ENCODE results near the gene ST3GAL4.

The ST3GAL4 gene

DNA sequence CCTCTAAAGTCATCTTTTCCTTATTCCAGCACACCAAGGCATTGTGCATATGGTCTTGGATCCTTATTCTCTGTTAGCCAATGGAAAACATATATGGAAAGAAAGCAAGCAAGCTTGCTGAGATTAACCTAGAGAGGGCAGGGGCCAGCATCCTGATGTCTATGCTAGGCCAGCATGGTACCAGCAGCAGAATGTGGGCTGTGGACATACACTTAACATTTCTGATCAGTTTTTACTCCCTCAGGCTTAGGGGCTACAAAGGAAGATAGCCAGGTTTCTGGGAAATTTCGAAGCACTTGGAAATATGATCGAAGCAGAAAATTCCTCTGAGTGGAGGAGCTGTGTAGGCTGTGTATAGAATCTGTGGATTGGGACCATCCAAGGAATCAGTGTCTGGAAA lies 67.0 kb downstream of the ST3GAL4 start:
- DNase-seq (ENCODE audit: low read depth), result no peak

DNA sequence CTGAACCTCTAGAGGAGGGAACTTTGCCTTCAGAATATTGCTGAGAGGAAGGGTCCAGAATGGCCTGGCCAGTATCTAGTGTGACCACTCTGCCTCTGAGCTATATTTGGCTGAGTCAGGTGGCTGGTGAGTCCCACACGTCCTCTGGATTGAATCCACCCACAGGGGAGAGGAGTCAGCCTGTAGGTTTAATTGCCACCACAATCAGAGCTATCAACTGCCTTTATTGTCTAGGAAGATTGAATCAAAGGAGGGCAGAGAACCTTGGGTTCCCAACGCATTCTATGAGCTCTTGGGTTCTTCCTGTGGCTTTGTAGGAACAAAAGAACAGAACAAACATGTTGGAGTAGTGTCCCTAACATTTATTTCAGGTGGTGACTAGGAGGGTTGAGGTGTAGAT lies 67.7 kb downstream of the ST3GAL4 start:
- DNase-seq (ENCODE audit: low read depth), result no peak

DNA sequence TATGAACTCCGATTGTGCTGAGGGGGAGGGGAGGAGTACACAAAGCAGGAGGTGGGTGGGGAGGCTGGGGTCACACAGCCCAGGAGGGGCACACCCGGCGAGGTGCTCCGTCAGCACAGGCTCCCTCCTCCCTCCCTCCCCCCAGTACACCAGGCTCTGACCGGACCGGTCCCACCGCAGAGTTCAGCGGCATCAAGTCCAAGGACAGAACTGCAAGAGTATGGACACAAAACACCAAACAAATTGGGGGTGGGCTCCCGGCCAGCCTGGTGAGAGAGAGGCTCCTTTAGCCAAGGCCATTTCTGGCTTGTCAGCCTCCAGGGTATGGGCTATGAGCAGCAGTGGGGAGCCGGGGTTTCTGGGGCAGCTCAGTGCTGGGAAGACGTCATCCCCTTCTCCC lies 68.3 kb downstream of the ST3GAL4 start:
- DNase-seq (ENCODE audit: low read depth), result no peak

DNA sequence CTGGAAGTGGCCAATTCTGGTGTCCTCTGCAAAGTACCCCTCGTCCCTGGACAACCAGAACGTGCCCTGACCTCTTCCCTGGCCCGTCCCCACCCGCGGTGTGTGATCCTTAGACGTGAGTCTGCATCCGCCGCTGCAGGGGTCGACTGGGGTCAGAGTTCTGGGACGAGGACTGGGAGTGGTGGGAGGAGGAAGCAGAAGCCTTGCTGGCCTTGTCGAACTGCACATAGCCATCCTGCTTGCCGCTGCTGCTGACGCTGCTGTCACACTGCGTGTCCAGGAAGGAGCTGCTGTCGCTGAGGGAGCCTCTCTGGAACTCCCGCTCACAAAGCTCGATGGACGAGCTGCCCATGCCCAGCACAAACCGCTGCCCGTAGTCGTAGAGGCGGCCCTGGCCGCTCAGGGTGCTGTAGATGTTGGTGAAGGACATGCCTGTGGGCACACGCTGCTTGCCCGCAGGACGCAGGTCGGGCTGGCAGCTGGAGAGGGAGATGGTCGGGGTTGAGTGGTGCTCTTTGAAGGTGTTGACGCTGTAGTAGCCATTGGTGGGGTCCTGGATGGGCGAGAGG lies 69.1 kb downstream of the ST3GAL4 start:
- DNase-seq (ENCODE audit: low read depth), result no peak

DNA sequence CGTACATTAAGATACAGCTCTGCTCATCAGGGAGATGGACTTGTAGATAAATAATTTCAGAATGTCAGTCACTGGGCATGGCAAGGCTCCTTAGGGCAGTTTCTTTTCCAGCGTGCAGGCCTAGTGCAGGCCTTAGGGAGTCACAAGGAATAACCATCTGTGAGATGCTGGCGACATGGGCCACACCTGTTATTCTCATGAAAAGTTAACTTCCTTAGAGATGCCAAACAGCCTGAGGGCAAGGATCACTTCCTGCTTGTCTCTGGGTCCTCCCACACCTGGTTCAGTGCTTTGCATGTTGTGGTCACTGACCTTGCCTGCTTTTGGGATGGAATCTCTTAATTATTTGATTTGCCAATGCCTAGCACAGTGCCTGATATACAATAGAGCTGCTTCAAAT lies 70.6 kb downstream of the ST3GAL4 start:
- DNase-seq (ENCODE audit: low read depth), result no peak

DNA sequence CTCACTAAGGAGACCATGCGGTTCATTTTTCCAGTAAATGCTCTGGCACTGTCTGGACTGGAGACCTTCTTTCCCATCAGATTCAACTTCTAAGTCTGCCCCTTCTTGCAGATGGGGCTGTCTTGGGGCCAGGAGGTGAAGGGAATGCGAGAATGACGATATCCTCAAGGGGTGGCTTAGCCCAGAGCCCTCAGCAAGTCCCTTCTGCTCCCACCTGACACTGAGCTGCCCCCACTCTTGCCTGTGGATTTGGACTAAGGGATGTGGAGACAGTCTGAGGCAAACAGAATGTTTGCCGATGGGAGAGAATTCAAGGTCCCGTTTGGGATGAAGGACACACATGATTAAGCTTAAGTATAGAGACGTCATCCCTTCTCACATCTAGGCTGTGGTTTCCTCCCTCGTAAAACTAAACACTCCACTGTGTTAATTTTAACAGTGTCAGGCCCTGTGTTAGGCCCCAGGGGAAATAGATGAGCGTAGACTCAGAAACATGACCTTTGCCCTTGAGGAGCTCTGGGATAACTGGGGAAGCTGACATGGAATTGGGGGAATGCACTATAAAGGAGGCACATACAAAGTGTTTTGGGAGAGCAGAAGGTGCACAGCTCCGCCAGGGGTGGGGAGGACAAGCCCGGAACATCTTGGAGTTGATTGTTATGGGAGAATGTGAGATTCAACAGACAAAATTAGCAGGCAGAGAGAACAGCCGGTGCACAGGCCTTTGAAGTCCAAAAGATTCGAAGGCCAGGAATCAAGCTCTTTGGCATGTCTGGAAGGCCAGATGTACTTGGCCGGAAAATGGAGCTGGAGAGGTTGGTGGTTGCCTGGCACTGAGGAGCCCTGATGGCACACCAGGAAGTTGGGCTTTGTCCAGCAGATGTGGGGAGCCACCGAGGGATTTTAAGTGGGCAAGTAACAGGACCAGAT lies 71.6 kb downstream of the ST3GAL4 start:
- no peak for DNase-seq (ENCODE audit: low read depth)

DNA sequence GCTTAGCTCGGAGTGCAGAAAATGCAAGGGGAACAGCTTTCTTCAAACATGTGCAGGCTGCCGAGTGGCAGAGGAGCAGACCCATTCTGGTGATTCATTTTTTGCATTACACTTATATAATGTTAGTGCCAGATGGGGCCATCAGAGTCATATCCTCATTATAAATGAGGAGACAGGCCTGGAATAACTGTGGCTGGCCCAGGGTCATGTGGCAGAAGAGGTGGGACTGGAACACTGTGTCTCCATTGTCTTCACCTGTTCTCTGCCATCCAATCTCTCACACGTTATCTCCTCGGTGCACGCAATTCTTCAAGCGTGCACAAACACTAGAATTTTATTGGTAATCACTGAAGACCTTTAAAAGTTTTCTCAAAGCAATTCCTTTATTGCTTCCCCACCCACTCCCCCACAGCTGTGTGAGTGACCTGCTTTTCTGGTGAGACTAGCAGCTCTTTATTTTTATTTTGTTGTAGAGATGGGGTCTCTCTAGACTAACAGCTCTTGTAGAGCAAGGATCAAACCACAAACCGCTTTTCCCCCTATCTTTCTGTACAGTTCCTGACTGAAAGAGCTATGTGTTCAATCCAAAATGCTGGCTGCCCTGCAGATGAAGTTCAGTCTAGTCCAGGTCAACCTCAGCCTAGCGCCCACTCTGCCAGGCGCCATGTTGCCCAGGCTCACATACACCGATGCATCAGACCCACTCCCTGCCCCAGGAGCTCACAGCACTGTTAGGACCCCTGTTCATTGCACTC lies 75.3 kb downstream of the ST3GAL4 start:
- DNase-seq (ENCODE audit: low read depth), result no peak

DNA sequence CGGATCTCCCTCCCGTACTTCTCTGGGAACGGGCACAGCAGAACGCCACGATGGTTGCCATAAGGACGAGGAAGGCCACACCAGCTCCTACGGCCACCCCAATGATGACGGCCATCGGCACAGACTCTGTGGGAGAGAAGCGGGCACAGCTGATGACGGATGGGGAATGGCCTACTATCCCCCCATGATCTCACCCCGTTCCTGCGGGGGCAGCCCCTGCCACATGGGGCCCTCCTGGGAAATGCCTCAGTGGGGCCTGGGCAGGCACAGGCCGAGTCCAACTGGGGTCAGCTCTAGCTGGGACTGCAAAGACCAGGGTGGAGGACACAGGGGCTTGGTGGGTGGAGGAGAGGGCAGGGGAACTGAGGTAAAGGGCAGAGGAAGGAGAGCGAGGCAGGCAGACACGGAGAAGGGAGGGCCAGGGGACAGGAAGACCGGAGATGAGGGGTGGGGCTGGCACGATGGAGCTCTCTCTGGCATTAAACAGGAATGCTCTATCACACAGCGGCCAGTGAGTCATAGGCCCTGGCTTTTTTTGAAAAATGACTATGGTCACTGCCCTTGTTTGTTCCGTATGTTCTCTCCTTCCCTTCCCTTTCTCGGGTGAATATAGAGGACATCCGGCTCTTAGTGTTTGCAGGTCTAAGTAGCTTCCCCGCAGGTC lies 76.0 kb downstream of the ST3GAL4 start:
- no peak for DNase-seq (ENCODE audit: low read depth)

DNA sequence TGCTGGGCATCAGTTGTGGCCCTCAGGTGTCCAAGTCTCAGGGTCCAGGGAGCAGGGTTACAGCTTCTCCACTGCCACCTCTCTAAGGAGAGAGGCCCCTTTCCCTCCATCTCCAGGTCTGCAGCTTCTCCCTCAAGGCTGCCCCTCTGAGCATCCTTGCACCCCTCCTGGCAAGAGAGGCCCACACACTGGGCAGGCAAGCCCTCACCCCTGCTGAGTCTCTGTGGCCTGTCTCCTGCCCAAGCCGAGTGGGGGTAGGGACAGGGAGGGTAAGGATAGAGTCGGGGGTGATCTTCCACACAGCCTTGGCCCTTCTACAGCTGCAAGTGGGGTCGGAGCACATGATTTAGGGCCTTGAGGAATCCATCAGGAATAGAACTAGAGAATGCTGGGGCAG lies 76.6 kb downstream of the ST3GAL4 start:
- no peak for DNase-seq (ENCODE audit: low read depth)

DNA sequence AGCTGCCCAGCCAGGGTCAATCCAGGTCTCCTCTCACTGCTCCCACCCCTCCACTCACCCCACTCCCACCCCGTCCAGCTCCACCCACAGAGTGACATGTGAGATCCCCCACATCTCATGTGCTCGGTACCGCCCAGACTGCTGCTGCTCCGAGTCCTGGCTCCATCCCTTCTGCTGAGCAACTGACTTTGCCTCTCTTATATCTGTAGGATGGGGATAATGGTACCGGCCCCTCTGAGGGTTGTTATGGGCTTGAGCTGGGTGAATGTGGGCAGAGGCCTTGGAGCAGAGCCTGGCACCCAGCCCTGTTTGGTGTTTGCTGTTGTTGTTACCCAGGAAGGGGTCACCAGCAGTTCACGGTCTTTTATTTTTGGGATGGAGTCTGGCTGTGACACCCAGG lies 77.0 kb downstream of the ST3GAL4 start:
- DNase-seq (ENCODE audit: low read depth), result no peak

DNA sequence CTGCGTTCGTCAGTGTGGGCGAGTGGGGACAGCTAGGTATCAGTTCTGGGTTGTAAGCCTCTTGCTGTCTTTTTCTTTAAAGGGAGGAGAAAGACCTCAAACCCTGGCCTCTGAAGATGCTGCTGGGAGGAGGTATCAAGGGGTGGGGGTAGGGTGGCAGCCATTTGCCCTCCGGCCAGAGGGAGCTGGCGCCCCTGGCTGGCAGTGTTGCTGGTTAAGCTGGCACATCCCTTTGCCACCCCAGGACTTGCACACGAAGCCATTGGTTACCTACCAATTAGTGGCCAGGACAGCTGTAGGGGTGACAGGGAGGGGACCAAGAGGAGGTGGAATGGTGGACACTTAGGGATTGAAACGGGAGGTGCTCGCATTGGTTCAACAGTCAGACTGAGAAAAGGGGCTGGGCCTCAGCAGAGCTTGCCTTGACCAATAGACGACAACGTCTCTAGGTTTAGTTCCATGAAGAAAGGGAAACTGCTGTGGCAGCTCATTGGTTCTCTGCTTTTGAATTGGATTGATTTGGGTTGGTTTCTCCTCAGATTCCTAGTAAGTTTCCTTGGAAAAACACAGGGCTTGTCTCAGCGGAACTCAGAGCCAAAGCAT lies 77.9 kb downstream of the ST3GAL4 start:
- DNase-seq (ENCODE audit: low read depth), result no peak

DNA sequence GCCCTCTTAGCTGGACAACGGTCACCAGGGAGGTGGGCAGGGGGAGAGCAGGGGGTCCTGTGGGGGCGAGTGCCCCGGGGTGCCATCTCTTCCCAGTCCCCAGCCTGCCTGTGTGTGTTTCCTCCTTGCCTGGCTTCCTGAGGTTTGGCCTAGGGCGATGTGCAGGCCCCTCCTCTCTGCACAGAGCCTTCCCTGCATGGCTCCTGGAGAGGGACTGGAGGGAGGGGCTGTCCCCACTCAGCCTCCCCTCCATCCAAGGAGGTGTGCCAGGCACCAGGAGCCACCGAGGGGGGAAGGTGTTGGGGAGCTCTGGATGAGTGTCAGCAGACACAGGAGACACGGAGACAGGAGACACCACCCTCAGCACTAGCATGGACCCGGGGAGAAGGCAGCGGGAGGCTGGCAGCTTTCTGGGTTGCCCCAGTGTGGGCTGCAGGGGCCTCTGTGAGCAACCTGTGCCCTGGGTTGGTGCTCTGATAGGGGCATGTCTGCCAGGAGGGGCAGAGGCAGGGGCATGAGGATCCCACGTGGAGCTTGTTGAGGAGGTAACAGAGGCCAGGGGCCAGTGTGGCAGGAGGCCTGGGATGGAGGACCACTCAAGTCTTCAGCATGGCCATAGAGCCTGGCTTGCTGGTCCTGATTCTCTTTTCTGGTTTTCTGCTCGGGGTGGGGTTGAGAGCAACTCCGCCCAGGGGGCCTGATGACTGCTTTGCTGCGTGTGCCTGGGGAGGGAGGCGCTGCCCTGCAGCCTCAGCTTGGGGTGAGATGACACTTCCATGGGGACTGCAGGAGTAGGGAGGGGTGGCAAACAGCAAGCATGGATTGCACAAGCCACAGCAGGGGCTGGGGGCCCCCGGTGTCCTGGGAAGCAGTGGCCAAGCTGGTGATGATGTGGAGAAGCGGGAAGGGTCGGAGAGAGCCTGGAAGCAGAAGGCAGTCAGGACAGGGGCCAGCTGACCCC lies 78.8 kb downstream of the ST3GAL4 start:
- DNase-seq (ENCODE audit: low read depth), result no peak

DNA sequence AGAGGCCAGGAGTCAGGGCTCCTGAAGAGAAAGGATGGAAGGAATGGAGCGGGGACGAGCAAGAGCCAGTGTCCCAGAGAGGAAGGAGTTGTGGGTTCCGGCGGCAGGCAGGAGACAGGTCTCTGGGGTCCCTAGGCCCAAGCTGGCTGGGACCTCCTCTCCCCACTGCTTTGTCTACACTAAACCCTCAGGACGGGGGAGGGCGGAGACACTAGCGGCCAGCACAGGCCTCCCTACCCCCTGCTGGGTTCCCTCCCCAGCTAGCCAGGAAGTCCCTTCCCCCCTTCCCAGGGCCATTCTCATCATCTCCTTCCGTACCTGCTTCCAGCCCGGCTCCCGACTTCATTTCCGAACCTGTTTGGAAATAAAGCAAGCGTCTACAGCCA lies 79.5 kb downstream of the ST3GAL4 start:
- DNase-seq (ENCODE audit: low read depth), result no peak

DNA sequence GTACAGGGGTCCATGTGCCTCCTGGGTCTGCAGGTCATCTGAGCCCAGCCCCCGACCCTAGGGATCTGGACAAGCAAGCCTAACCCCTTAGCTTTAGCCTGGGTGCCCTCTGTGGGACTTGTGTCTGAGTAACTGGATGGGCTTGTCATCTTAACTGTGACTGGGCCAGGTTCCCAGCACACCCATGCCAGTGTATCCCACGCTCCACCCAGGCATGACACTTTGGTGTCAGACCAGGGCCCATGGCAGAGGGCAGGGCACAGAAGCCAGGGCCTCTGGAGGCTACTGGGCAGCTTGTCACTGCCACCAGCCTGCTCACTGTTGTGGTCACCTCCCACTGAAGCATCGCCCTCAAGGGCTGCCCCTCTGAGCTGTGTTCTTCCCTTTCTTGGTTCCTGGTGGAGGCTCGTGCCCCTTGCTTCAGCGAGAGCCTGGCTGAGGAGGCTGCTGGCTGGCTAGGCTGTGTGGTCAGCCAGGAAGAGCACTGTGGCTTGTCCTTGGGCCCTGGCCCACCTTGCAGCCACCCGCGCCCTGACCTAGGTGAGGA lies 80.8 kb downstream of the ST3GAL4 start:
- DNase-seq (ENCODE audit: low read depth), result no peak

DNA sequence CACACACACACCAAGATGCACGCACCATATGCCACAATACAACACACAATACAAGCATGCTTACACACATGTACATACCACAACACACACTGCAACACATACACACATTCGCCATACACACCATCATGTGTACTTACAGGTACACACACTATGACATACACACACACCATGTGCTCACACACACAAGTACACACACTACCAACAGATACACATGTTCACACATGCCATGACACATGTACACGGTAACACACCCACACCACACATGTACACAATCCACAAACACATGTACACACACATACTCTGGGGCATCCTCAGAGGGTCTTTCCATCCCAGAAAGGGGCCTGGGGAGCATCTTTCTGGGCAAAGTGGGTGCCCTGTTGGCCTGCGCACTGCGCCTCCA lies 82.2 kb downstream of the ST3GAL4 start:
- no peak for DNase-seq (ENCODE audit: low read depth)

DNA sequence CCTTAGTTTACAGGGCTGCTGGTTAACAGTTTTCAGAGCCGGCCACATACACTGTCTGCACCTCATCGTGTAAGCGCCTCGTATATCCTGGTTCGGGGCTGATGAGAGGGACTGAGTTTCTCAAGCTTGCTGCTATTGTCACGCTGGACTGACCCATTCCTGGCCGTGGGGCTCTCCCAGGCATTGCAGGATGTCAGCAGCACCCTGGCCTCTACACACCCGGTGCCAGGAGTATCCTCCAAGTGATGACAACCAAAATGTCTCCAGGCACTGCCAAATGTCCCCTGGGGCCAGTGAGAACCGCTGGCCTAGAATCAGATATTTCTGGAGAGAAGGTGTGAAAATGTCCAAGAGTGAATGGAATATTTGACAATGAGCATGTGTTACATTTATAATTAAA lies 82.8 kb downstream of the ST3GAL4 start:
- no peak for DNase-seq (ENCODE audit: low read depth)

DNA sequence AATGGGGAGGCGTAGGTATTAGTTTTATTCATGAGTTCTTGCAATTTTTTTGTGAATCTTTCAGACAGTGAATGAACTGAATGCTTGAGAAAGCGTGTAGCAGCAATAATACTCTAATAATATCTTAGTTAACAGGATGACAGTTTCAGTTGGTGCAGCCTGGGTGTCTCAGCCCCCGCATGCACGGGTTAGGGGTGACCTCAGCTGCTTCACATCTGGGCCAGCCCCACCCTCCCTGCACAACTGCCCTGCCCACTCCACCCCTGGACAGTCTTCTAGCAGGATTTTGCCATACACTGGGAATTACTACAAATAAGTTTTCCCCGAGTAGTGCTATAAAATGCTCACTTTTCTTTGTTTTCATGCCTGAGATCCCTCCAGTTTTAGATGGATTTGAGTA lies 83.2 kb downstream of the ST3GAL4 start:
- DNase-seq (ENCODE audit: low read depth), result no peak

DNA sequence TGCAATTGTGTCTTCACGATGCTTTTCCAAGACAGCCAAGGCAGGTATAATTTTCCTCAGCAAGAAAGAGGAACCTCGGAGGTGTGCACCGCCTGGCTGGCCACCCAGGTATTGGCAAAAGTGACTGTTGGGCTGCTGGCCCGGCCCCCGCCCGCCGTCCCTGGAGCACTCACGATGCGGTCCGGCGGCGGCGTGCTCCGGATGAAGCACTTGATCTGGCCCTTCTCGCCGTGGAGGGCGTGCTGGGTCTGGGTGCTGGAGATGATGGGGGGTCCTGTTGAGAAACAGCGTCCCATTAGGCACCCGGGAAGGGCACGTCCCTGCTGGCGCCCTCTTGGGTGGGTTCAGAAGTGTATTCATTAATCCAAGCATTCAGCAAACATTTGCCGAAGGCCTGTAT lies 84.8 kb downstream of the ST3GAL4 start:
- no peak for DNase-seq (ENCODE audit: low read depth)

DNA sequence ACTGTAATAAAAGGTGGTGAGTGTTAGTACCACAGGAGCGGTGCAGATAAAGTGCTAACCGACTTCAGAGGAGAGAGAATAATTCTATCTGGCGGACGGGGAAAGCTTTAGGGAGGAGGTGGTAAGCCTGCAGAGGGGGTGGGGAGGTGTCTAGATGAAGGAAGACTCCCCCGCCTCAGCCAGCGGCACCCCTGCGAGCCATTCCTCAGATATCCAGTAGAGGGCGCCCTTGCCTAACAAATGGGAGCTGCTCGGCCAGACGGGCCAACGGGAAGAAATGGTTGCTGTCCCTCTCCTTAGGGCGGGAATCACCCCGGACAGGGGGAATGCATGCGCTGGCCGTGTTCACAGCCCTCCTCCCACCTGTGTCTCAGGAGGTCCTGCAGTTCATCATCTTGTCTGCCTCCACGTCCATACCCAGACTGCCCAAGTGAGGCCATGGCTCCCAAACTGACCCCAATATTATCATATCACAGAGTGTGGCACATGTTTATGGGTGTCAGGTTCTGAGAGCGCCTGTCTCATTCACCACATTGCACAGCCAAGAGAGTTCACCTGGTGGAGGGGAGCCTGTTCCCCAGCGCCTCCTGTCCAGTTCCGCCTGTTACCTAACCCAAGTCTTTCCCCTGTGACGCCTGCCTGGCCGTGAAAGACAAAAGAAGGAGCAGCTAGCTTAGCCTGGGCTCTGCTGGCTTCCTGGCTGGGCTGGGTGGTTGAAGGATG lies 85.5 kb downstream of the ST3GAL4 start:
- peak; percentile 49 for DNase-seq (ENCODE audit: low read depth)

DNA sequence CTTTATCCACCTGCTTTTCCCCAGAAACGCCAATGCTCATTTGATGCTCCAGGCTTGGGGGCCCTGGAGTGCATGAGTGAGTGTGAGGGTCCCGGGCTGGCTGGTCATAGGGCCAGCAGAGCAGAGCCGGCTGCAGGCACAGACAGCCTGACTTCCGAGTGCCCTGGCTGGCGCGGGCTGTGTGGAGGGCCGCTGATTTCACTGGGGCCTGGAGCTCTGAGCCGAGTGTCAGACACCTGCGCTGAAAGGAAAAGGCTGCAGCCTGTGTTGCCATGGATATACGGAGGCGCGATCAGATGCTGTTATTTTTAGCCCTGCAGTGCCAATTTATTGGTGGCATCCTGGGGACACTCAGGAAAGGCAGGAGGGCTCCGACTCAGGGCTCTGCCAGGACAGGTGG lies 87.6 kb downstream of the ST3GAL4 start:
- DNase-seq (ENCODE audit: low read depth), result no peak

Measured in T follicular helper cell (primary cell).